Left lung (tissue), 10 donors: ENCODE results near the gene COG6. TPM values are rescaled to one million over a fixed set of nuclear protein-coding genes. Genes with fewer than 3 reads are reported as not detected.
A peak's percentile ranks its signal among the peaks of the same experiment; 100 is the strongest.

Experiments used
- ATAC-seq: fragments of 200-7000 bp; cut with Tn5 transposase; one replicate; pipeline ENCODE4 v1.9.1; 2020; ENCODE audit warnings: moderate library complexity
- DNase-seq, 4 donors: peaks; one replicate each; pipeline ENCODE4 v3.0.0-alpha.2; 2013 to 2020
- H3K27ac ChIP-seq, 2 donors: fragments of 200-600 bp; sonication (generic) in 1 of 2; one replicate each; pipeline versions ENCODE4 v1.5.0 to v1.8.0; 2020 to 2021
- H3K27me3 ChIP-seq, 2 donors: fragments of 200-600 bp; sonication (generic) in 1 of 2; one replicate each; pipeline versions ENCODE4 v1.5.0 to v1.8.0; 2020 to 2021
- H3K36me3 ChIP-seq, 2 donors: fragments of 200-600 bp; sonication (generic) in 1 of 2; one replicate each; pipeline versions ENCODE4 v1.5.0 to v1.8.0; 2020 to 2021
- H3K4me1 ChIP-seq, 2 donors: fragments of 200-600 bp; one replicate each; pipeline ENCODE4 v1.8.0; 2021
- H3K4me3 ChIP-seq, 2 donors: fragments of 200-600 bp; sonication (generic) in 1 of 2; one replicate each; pipeline versions ENCODE4 v1.5.0 to v1.8.0; 2020 to 2021; ENCODE audit warnings: mild to moderate bottlenecking in 1 of 2
- H3K9me3 ChIP-seq, 2 donors: fragments of 200-600 bp; sonication (generic) in 1 of 2; one replicate each; pipeline versions ENCODE4 v1.5.0 to v1.8.0; 2020 to 2021
- intact Hi-C, 2 donors: fragments of 100-400 bp; cut with DNase I; formaldehyde crosslinking; loops; one replicate each; pipeline versions ENCODE4 v1.11.2 to v1.14.2; 2022
- polyA plus RNA-seq, 6 donors: library from polyadenylated mRNA; unstranded; fragments of 120-200 nt; gene quantifications; one replicate each; pipeline ENCODE4 v1.2.1, GENCODE V29; 2013; ENCODE audit not compliant: insufficient read length in 6 of 6
- total RNA-seq, 2 donors: library from RNA; stranded (reverse); fragmentation: NEBNext Ultra II Directional; extraction: Animal tissue kit (Norgen Biotek cat#: 25700); gene quantifications; one replicate each; pipeline ENCODE4 v1.2.1, GENCODE V29; 2021
- TF ChIP-seq, protein P1 (sequence below), 2 donors: fragments of 200-600 bp; sonication (generic) in 1 of 2; IDR thresholded peaks; one replicate each; pipeline versions ENCODE4 v1.5.0 to v1.8.0; 2021; ENCODE audit warnings: antibody characterized with exemption in 2 of 2
- donor health status: DM: no; HTN: yes; CAD: no.
- donor health status: DM: no; HTN: no; CAD: no.

The COG6 gene
- total and polyA plus RNA-seq, 8 donors: 30.6 to 40.2 (median 36.3) TPM

DNA sequence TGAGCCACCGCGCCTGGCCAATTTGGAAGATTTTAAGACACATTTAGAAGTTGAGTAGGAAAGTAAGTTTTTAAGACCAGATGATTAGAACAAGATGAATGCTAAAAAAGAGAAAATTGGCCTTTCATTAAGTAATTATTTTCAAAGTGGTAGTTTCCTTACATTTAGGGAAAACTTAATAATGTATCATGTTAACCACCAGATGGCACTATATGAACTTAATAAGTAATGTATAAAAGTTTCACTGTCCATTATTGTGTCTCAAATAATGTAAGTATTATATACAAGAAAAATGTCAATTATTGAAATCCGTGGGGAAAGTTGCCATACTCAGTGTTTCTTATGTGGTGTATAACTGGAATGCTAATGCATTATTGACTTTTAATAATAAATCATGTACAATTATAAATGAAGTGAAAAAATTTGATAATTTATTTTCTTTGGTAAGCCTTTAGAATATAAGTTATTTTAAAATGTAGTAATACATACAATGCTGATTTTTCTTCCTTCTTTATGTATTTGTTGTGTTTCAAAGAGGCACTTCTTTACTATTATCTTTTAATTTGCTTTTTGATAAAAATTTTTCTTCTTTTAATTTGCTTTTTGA, 29.2 kb downstream of the COG6 start:
- intact Hi-C loops: loop anchor here in 1 of 2 donors (10.0 kb wide), 1 partner anchor 1010 kb away; no protein-coding TSS in a partner anchor
- Histone ChIP-seq H3K36me3 (peaks cover 0 to 41% of the 10 kb centered on the region in 2 donors), H3K27ac (no peak overlapping the region), H3K4me1 (no peaks in the 10 kb centered on the region), H3K9me3 (no peaks in the 10 kb centered on the region), H3K4me3 (no peak overlapping the region), H3K27me3 (no peaks in the 10 kb centered on the region)
- ATAC-seq (peak; percentile 61), DNase-seq (peak in 2 of 4 donors; percentile 13 to 29)
- TF ChIP-seq, protein P1, sequence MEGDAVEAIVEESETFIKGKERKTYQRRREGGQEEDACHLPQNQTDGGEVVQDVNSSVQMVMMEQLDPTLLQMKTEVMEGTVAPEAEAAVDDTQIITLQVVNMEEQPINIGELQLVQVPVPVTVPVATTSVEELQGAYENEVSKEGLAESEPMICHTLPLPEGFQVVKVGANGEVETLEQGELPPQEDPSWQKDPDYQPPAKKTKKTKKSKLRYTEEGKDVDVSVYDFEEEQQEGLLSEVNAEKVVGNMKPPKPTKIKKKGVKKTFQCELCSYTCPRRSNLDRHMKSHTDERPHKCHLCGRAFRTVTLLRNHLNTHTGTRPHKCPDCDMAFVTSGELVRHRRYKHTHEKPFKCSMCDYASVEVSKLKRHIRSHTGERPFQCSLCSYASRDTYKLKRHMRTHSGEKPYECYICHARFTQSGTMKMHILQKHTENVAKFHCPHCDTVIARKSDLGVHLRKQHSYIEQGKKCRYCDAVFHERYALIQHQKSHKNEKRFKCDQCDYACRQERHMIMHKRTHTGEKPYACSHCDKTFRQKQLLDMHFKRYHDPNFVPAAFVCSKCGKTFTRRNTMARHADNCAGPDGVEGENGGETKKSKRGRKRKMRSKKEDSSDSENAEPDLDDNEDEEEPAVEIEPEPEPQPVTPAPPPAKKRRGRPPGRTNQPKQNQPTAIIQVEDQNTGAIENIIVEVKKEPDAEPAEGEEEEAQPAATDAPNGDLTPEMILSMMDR (IDR thresholded peaks at IDR 0.05): peak; percentile 33 to 40

DNA sequence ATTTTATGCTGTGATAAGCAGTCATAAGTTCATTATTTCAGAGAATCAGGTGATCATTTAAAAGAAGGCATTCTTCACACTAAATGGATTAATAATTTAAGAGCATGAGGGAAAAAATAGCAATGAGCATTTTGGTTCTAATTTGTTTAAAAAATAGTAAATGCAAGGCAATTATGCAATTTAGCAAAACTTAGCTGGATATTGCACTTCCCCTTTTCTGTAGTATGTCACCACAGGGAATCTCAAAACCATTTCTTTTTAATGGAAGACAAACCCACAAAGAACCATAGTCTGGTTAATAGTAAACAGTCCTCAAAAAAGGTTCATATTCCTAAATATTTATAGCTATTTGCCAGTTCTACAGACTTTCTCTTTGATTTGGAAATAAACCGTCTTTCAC, 30.2 kb downstream of the COG6 start:
- intact Hi-C loops: loop anchor here in 1 of 2 donors (10.0 kb wide), 1 partner anchor 1009 kb away; no protein-coding TSS in a partner anchor

DNA sequence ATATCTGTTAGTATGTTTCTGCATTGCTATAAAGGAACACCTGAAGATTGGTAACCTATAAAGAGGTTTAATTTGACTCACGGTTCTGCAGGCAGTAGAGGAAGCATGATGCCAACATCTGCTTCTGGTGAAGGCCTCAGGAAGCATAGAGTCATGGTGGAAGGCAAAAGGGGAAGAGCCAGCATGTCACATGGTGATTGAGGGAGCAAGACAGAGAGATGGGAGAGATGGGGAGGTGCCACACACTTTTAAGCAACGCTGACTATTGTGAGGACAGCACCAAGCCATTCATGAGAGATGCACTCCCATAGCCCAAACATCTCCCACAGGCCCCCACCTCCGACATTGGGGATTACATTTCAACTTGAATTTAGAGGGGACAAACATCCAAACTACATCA, 32.8 kb downstream of the COG6 start:
- peaks cover 0 to under 1% of the 10 kb centered on the region in 2 donors for H3K4me1 ChIP-seq
- peaks cover 0 to 12% of the 10 kb centered on the region in 2 donors for H3K36me3 ChIP-seq
- H3K27ac ChIP-seq: peak overlapping the region in 1 of 2 donors; percentile 28
- intact Hi-C loops: loop anchor here in 1 of 2 donors (10.0 kb wide), 1 partner anchor 1007 kb away; no protein-coding TSS in a partner anchor
- DNase-seq: peak in 1 of 4 donors; percentile 15
- TF ChIP-seq, protein P1 (IDR thresholded peaks at IDR 0.05): no peak
- H3K4me3 ChIP-seq: no peak overlapping the region
- no peaks in the 10 kb centered on the region for H3K9me3 ChIP-seq
- no peak for ATAC-seq
- H3K27me3 ChIP-seq: no peaks in the 10 kb centered on the region

More for the DNA sequence above, 30.2 kb downstream of the COG6 start:
- ATAC-seq: no peak
- no peak overlapping the region for H3K4me3 ChIP-seq
- no peaks in the 10 kb centered on the region for H3K27me3 ChIP-seq
- peaks cover 0 to 32% of the 10 kb centered on the region in 2 donors for H3K36me3 ChIP-seq
- H3K9me3 ChIP-seq: no peaks in the 10 kb centered on the region
- no peak for DNase-seq
- TF ChIP-seq, protein P1 (IDR thresholded peaks at IDR 0.05): no peak
- no peaks in the 10 kb centered on the region for H3K4me1 ChIP-seq
- no peak overlapping the region for H3K27ac ChIP-seq

DNA sequence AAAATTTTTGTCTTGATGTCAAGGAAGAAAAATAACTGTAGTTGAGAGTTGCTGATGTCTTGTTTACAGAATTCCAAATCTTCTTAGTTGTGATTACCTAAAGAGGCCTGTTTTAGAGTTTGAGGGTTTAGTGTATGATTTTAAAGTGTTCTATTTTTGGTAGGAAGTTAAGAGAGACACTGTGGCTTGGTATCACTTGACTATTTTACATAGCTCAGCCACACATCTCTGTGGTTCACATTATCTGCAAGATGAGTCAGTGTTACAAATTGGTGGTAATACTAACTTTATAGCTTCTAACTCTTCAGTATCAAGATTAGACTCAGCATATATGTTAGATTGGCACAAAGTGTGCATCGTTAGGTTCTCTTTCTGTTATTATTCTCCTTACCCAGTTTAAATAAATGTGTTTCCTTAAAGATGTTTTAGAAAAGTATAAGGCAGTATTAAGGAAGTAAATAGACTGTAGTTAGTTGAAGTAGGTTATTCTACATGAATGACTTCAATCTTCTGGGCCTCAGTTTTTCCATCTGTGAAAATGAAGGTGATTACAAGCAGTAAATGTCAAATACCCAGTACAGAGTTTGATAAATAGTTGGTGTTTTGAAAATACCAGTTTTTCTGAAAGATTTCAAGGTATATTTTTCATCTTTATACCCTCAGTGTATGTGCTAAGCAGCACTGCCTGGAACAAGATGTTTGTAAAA, 33.4 kb downstream of the COG6 start:
- H3K27ac ChIP-seq: peak overlapping the region in 1 of 2 donors; percentile 28
- no peaks in the 10 kb centered on the region for H3K27me3 ChIP-seq
- peaks cover 0 to 6% of the 10 kb centered on the region in 2 donors for H3K4me1 ChIP-seq
- no peak overlapping the region for H3K4me3 ChIP-seq
- no peaks in the 10 kb centered on the region for H3K9me3 ChIP-seq
- TF ChIP-seq, protein P1 (IDR thresholded peaks at IDR 0.05): no peak
- peaks cover 0 to 10% of the 10 kb centered on the region in 2 donors for H3K36me3 ChIP-seq
- DNase-seq: no peak
- no peak for ATAC-seq
- intact Hi-C loops: loop anchor here in 1 of 2 donors (10.0 kb wide), 1 partner anchor 1006 kb away; no protein-coding TSS in a partner anchor
